ENCODE measurements around the gene INTS12. TPM values are rescaled to one million over a fixed set of nuclear protein-coding genes. Genes with fewer than 3 reads are reported as not detected.

The INTS12 gene
- total RNA-seq, 1 donor from 2014 or later: 20.8 TPM

GRCh38 chr4:105651884-105652283, 56.6 kb downstream of the INTS12 start:
- Mint-ChIP-seq H3K9me3 (no peaks in the 10 kb centered on the region), H3K36me3 (no peaks in the 10 kb centered on the region), H3K27me3 (no peaks in the 10 kb centered on the region), H3K4me3 (no peak overlapping the region), H3K27ac (no peak overlapping the region), H3K4me1 (ENCODE audit: unreplicated experiment) (no peaks in the 10 kb centered on the region)
- DNase-seq (ENCODE audit: extremely low spot score, unreplicated experiment): no peak
- TF ChIP-seq CTCF (conservative IDR thresholded peaks at IDR 0.05): no peak

DNA sequence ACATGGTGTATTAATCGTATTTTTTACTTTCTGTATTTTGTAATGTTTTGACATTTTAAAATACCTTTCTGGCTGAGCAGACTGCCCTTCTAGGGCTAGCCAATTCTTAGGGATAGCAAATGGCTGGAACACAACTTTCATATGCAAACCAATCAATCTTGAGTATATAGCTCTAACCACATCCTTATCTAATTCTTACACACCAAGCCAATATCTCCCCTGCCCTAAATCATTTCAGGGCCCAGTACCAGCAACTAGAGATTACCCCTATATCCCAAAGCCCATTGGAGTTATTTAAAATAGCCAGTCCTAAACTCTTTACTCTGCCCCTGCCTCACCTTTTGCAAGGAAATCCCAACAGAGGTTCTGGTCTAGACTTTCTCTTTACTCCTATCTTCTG, 58.3 kb downstream of the INTS12 start:
- no peak for TF ChIP-seq CTCF (conservative IDR thresholded peaks at IDR 0.05)
- Mint-ChIP-seq H3K9me3 (no peaks in the 10 kb centered on the region), H3K4me1 (ENCODE audit: unreplicated experiment) (no peaks in the 10 kb centered on the region), H3K36me3 (no peaks in the 10 kb centered on the region), H3K4me3 (no peak overlapping the region), H3K27ac (no peak overlapping the region), H3K27me3 (no peaks in the 10 kb centered on the region)
- no peak for DNase-seq (ENCODE audit: extremely low spot score, unreplicated experiment)

DNA sequence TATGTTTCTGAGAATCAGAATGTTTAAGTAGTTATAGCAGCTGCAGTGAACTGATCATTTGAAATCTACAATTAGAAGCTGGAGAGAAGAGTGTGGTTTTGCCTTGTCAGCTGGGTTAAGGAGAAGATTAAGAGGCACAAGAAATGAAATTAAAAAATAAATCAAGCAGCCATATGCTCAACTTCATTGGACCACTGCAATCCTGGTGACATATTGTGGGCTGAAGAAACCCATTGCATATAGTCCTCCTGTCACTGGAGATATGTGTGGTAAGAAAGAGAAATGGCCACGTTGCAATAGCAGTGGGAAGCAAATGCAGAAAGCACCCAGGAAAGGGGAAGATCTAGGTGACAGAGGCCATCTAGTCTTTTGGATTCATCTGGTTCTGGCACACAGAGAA, 63.0 kb downstream of the INTS12 start:
- DNase-seq (ENCODE audit: extremely low spot score, unreplicated experiment): no peak
- Mint-ChIP-seq H3K27ac (no peak overlapping the region), H3K27me3 (no peaks in the 10 kb centered on the region), H3K4me1 (ENCODE audit: unreplicated experiment) (no peaks in the 10 kb centered on the region), H3K4me3 (no peak overlapping the region), H3K36me3 (no peaks in the 10 kb centered on the region), H3K9me3 (peaks cover under 1% of the 10 kb centered on the region)
- TF ChIP-seq CTCF (conservative IDR thresholded peaks at IDR 0.05): no peak

DNA sequence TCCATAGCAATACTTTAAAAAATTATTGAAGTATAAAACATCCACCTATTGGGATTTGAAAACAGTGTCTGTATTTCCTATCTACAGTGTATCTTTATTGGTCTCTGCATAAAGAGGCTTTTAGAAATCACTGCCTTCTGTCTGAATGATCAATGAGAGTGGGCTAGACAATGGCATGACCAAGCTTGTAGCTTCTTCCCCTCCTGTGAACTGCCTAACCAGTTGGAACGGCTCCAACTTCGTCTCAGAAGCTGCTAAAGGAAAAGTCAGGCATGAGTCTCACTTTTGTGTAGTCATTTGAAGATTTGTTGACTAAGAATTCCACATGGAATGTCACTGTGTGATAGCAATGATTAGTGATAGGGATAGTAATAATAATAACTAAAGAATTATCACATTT, 64.2 kb downstream of the INTS12 start:
- Mint-ChIP-seq H3K4me1 (ENCODE audit: unreplicated experiment) (no peaks in the 10 kb centered on the region), H3K27ac (no peak overlapping the region), H3K4me3 (no peak overlapping the region), H3K27me3 (no peaks in the 10 kb centered on the region), H3K36me3 (no peaks in the 10 kb centered on the region), H3K9me3 (peaks cover 6% of the 10 kb centered on the region)
- no peak for TF ChIP-seq CTCF (conservative IDR thresholded peaks at IDR 0.05)
- DNase-seq (ENCODE audit: extremely low spot score, unreplicated experiment): no peak

DNA sequence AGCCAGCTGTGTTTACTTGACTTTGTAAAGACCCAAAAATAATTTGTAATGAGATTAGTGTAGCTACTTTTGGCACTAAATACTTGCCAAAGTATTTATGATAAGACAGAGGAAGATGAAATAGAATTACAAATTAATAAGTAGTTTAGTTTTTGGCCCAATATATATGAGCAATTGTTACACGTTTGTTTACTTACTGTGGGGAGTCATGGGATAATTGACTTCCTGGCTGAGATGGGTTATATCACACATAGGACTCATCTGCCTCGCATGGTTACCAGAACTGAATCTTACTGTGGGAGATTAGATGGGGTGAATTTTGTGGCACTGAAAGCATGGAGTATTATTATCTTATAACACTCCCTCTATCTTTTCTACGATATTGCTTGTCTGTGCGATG, 66.6 kb downstream of the INTS12 start:
- Mint-ChIP-seq H3K36me3 (no peaks in the 10 kb centered on the region), H3K27ac (no peak overlapping the region), H3K27me3 (peaks cover 2% of the 10 kb centered on the region), H3K4me1 (ENCODE audit: unreplicated experiment) (peaks cover 7% of the 10 kb centered on the region), H3K4me3 (no peak overlapping the region), H3K9me3 (peaks cover 6% of the 10 kb centered on the region)
- no peak for DNase-seq (ENCODE audit: extremely low spot score, unreplicated experiment)
- TF ChIP-seq CTCF (conservative IDR thresholded peaks at IDR 0.05): no peak

Measured in type B pancreatic cell (in vitro differentiated cells).